ENCODE data around the gene HDGFL3.
"Not testable (repeated sequence)": the region's sequence is repeated elsewhere in the genome, so short reads cannot be mapped to it uniquely, and the experiment has no call there.

Gene HDGFL3

GRCh38 chr15:83193721-83194120 is 13.9 kb downstream of the HDGFL3 start:
- DNase-seq: no peak

GRCh38 chr15:83192742-83193141 is 14.9 kb downstream of the HDGFL3 start:
- no peak for DNase-seq

- no peak for DNase-seq
Observed at GRCh38 chr15:83190450-83190849, 17.2 kb downstream of the HDGFL3 start.

GRCh38 chr15:83185561-83185960 is 22.1 kb downstream of the HDGFL3 start:
- DNase-seq: no peak

GRCh38 chr15:83178869-83179325 is 28.7 kb downstream of the HDGFL3 start:
- no peak for DNase-seq

- DNase-seq: no peak
Observed at GRCh38 chr15:83178390-83178789, 29.2 kb downstream of the HDGFL3 start.

GRCh38 chr15:83174891-83175290 is 32.7 kb downstream of the HDGFL3 start:
- no peak for DNase-seq

- DNase-seq: no peak
Observed at GRCh38 chr15:83170474-83171165, 37.0 kb downstream of the HDGFL3 start.

- not testable (repeated sequence) for DNase-seq
Observed at GRCh38 chr15:83169576-83169975, 38.0 kb downstream of the HDGFL3 start.

- no peak for DNase-seq
Observed at GRCh38 chr15:83166830-83167229, 40.8 kb downstream of the HDGFL3 start.

- DNase-seq: no peak
Observed at GRCh38 chr15:83166218-83166617, 41.4 kb downstream of the HDGFL3 start.

GRCh38 chr15:83164771-83165404 is 42.7 kb downstream of the HDGFL3 start:
- DNase-seq: no peak

GRCh38 chr15:83164111-83164770 is 43.4 kb downstream of the HDGFL3 start:
- no peak for DNase-seq

- no peak for DNase-seq
Observed at GRCh38 chr15:83163032-83163431, 44.6 kb downstream of the HDGFL3 start.

GRCh38 chr15:83160741-83161140 is 46.9 kb downstream of the HDGFL3 start:
- DNase-seq: no peak

GRCh38 chr15:83158393-83158792 is 49.2 kb downstream of the HDGFL3 start:
- no peak for DNase-seq

- no peak for DNase-seq
Observed at GRCh38 chr15:83155942-83156341, 51.7 kb downstream of the HDGFL3 start.

GRCh38 chr15:83153288-83153687 is 54.3 kb downstream of the HDGFL3 start:
- DNase-seq: no peak

GRCh38 chr15:83144771-83145170 is 62.9 kb downstream of the HDGFL3 start:
- DNase-seq: no peak

- not testable (repeated sequence) for DNase-seq
Observed at GRCh38 chr15:83142151-83142550, 65.5 kb downstream of the HDGFL3 start.

GRCh38 chr15:83132861-83133523 is 74.6 kb downstream of the HDGFL3 start:
- DNase-seq: no peak

- no peak for DNase-seq
Observed at GRCh38 chr15:83129791-83130190, 77.8 kb downstream of the HDGFL3 start.

GRCh38 chr15:83127547-83128150 is 80.0 kb downstream of the HDGFL3 start:
- DNase-seq: no peak

All from NCI-H187 treated with DMSO at 0.1 percent for 48 hours (cell line).